ENCODE measurements around the gene PTPRN2.

DNA sequence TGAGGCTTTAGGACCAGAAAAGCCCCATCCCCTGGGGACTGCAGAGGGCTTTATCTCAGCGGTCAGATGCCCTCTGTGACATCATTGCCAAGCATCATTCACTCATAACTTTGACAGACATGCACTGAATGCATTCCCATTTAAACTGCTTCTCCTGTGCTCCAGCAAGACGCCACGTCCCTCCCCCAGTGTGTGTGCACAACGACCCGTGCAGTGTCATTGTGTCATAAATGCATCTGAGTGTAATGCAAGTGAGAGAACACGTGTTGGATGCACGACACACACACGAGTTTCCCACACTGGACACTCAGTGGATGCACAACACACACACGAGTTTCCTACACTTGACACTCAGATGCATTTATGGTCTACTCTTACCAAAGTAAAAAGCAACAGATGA lies 337.9 kb downstream of the PTPRN2 start:
- TF ChIP-seq POLR2AphosphoS5 (IDR thresholded peaks at IDR 0.05; ENCODE audit: low read depth, low read length): no peak
- TF ChIP-seq TCF7L2 (IDR thresholded peaks at IDR 0.05; ENCODE audit: low read depth, low read length): no peak
- TF ChIP-seq, protein P1, sequence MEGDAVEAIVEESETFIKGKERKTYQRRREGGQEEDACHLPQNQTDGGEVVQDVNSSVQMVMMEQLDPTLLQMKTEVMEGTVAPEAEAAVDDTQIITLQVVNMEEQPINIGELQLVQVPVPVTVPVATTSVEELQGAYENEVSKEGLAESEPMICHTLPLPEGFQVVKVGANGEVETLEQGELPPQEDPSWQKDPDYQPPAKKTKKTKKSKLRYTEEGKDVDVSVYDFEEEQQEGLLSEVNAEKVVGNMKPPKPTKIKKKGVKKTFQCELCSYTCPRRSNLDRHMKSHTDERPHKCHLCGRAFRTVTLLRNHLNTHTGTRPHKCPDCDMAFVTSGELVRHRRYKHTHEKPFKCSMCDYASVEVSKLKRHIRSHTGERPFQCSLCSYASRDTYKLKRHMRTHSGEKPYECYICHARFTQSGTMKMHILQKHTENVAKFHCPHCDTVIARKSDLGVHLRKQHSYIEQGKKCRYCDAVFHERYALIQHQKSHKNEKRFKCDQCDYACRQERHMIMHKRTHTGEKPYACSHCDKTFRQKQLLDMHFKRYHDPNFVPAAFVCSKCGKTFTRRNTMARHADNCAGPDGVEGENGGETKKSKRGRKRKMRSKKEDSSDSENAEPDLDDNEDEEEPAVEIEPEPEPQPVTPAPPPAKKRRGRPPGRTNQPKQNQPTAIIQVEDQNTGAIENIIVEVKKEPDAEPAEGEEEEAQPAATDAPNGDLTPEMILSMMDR (IDR thresholded peaks at IDR 0.05): no peak
